Sigmoid colon (tissue), 7 donors: Measurements from ENCODE around the gene AQP1. TPM values are rescaled to one million over a fixed set of nuclear protein-coding genes. Genes with fewer than 3 reads are reported as not detected.
A peak's percentile ranks its signal among the peaks of the same experiment; 100 is the strongest.

ENCODE experiments used
- DNase-seq: peaks from one replicate; pipeline ENCODE4 v3.0.0-alpha.2; 2019
- H3K27ac ChIP-seq, 4 donors: fragments of 200-600 bp; sonication (generic); one replicate each; pipeline ENCODE4 v1.5.1; 2016 to 2019; ENCODE audit warnings: mild to moderate bottlenecking in 1 of 4
- H3K27me3 ChIP-seq, 3 donors: fragments of 200-600 bp; sonication (generic); one replicate each; pipeline ENCODE4 v1.5.1; 2019; ENCODE audit warnings: mild to moderate bottlenecking in 1 of 3
- H3K36me3 ChIP-seq, 4 donors: fragments of 200-600 bp; sonication (generic); one replicate each; pipeline ENCODE4 v1.5.1; 2016 to 2019
- H3K4me1 ChIP-seq, 4 donors: fragments of 200-600 bp; sonication (generic); one replicate each; pipeline ENCODE4 v1.5.1; 2017 to 2019
- H3K4me3 ChIP-seq, 4 donors: fragments of 200-600 bp; sonication (generic); one replicate each; pipeline ENCODE4 v1.5.1; 2017 to 2019; ENCODE audit warnings: mild to moderate bottlenecking in 2 of 4, moderate library complexity in 1 of 4
- H3K9me3 ChIP-seq, 4 donors: fragments of 200-600 bp in 3 of 4; sonication (generic) in 3 of 4; one replicate each; pipeline versions ENCODE4 v1.5.1 to v1.6.1; 2013 to 2019
- CTCF ChIP-seq, 4 experiments: fragments of 450-650 bp in 3 of 4; fragments of 200-600 bp in 1 of 4; IDR thresholded peaks; one replicate each; pipeline ENCODE4 v1.5.1; 2016 to 2019; ENCODE audit warnings: antibody characterized with exemption in 4 of 4, mild to moderate bottlenecking in 3 of 4, moderate library complexity in 2 of 4
- EP300 ChIP-seq, 4 donors: sonication (generic); formaldehyde crosslinking; IDR thresholded peaks; one replicate each; pipeline ENCODE4 v1.6.1; 2017; ENCODE audit warnings: antibody characterized with exemption in 4 of 4
- POLR2A ChIP-seq, 2 donors: fragments of 450-650 bp; IDR thresholded peaks; one replicate each; pipeline ENCODE4 v1.6.1; 2016; ENCODE audit warnings: antibody characterized with exemption in 2 of 2, mild to moderate bottlenecking in 2 of 2, moderate library complexity in 2 of 2
- POLR2AphosphoS5 ChIP-seq, 4 donors: sonication (generic); formaldehyde crosslinking; IDR thresholded peaks; one replicate each; pipeline ENCODE4 v1.6.1; 2017; ENCODE audit warnings: antibody characterized with exemption in 4 of 4
- WGBS, 2 donors: extraction: QIAGEN DNeasy Blood & Tissue Kit; methylation state at CpG; one replicate each; pipeline ENCODE4 v1.1.7; 2013; 5-methylcytosine and 5-hydroxymethylcytosine counted together
- intact Hi-C: fragments of 100-400 bp; cut with DNase I; formaldehyde crosslinking; loops from one replicate; pipeline ENCODE4 v1.15.1; 2023
- polyA plus RNA-seq, 3 donors: library from polyadenylated mRNA; stranded (reverse); fragments of 200-250 nt; gene quantifications; one replicate each; pipeline ENCODE4 v1.2.3, GENCODE V29; 2013
- total RNA-seq, 4 donors: library from RNA; depleted of rRNA; stranded (reverse); fragments of >200 nt; gene quantifications; one replicate each; pipeline ENCODE4 v1.1.0, GENCODE V29; 2016
- donor health status: healthy with polysubstance abuse.
- donor health status: Bipolar disorder and iron deficiency.
- donor health status: healthy.

AQP1 gene
- total and polyA plus RNA-seq, 7 donors = 3.7 to 191 (median 66.0) TPM

DNA sequence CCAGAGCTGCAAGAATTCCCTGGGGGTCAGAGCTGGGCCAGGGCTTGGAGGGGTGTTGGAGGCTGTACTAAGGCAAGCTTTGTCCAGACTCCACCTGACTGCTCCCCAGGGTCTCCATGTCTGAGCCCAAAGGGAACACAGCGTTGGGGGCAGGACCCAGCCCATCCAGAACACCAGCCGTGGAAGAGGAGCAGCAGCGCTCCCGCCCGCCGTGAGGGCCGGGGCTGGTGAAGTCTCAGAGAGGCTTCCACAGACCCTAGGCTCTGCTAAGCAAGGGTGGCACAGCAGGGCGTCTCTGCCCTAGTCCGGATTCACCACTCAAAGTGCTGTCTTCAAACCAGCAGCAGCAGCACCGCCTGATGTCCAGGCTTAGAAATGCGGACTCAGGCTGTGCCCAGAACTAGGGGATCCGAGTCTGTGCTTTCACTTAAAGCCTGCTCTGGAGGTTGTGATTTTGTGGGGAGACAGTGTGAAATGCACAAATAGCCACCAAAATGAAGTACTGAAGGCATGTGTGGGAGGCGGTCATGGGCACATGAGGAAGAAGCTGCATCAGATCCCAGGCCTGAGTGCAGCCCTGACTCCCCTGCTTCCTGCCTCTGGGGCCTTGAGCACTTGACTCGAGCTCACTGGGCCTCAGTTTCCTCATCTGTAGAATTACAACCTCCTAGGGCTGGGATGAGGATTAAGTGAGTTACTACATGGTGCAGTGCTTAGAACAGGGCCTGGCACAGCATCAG, 16.6 kb upstream of the AQP1 start:
- intact Hi-C loops = no loop called here
- H3K4me1 ChIP-seq = peaks cover 0 to 7% (median 2%) of the 10 kb centered on the region in 4 donors
- H3K4me3 ChIP-seq = no peak overlapping the region
- no peaks in the 10 kb centered on the region for H3K36me3 ChIP-seq
- H3K9me3 ChIP-seq = no peaks in the 10 kb centered on the region
- no peak for DNase-seq
- H3K27ac ChIP-seq = peak overlapping the region in 1 of 4 donors; percentile 29
- 89 to 91% methylated on average over 14 of the region's 14 CpGs for WGBS, 2 donors
- H3K27me3 ChIP-seq = no peaks in the 10 kb centered on the region
- TF ChIP-seq POLR2A (IDR thresholded peaks at IDR 0.05) (no peak), CTCF (IDR thresholded peaks at IDR 0.05) (no peak), POLR2AphosphoS5 (IDR thresholded peaks at IDR 0.05) (no peak), EP300 (IDR thresholded peaks at IDR 0.05) (no peak)

DNA sequence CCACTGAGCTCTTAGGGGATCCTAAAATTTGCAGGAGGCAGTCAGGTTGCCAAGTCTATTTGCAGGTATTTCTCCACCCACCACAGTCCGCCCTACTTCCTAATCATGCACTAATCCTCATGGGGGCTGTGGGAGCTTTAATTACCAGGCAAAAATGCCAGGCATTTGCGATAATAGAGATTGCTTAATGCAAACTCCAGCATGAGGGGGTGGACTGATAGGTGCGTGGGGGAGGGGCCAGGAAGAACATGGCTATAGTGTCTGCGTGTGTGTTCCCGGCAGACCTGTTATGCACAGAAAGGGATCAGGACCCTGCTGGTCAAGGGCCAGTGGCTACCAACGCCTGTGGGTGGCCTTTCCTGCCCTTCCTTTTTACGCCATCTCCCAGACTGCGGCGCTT, 15.6 kb upstream of the AQP1 start:
- Histone ChIP-seq H3K27me3 (no peaks in the 10 kb centered on the region), H3K36me3 (no peaks in the 10 kb centered on the region), H3K27ac (no peak overlapping the region), H3K4me3 (no peak overlapping the region), H3K9me3 (no peaks in the 10 kb centered on the region), H3K4me1 (peaks cover 0 to 7% (median 2%) of the 10 kb centered on the region in 4 donors)
- intact Hi-C loops = no loop called here
- WGBS, 2 donors = 94 to 96% methylated on average over 9 of the region's 9 CpGs
- no peak for DNase-seq
- no peak for TF ChIP-seq EP300 (IDR thresholded peaks at IDR 0.05)
- no peak for TF ChIP-seq POLR2A (IDR thresholded peaks at IDR 0.05)
- TF ChIP-seq POLR2AphosphoS5 (IDR thresholded peaks at IDR 0.05) = no peak
- TF ChIP-seq CTCF (IDR thresholded peaks at IDR 0.05) = no peak

DNA sequence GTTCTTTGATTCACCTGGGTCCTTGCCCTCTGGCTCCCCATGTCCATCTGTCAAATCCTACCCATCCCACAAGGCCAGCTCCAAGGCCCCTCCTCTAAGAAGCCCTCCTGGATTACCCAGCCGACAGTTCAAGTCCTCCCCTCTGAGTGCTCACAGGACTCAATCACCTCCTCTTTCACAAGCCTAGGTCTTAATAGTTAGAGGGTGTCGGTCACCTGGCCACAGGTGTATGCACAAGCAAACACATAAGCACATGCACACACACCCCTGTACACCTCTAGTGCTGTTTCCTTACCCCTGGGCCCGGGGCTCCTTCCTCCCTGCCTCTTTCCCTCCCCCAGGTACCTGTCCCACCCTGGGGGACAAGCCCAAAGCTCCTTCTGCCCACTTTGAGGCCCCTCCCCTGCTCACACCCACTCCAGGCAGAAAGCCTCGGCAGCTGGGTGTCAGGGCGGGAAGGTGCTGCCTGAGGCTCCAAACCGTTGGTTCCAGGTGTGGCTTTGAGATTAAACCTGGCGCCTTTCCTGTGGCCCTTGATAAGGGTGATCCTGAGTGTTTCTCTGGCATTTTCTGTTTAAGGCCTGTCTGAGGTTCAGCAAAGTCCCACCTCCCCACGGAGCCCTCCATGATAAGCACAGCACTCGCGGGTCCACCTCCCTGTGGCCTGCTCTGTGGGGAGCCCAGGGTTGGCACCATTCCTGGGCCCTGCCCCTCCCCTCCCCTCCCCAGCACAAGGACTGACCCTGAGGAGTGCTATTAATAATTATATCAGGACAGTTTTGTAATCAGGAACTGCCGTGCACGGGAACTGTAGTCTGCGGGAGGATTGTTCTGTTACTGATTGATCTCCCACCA, 14.6 kb upstream of the AQP1 start:
- H3K4me1 ChIP-seq = peaks cover 0 to 7% (median 2%) of the 10 kb centered on the region in 4 donors
- no peaks in the 10 kb centered on the region for H3K9me3 ChIP-seq
- peak overlapping the region in 1 of 4 donors; percentile 28 for H3K27ac ChIP-seq
- H3K27me3 ChIP-seq = no peaks in the 10 kb centered on the region
- TF ChIP-seq EP300 (IDR thresholded peaks at IDR 0.05) (no peak), POLR2A (IDR thresholded peaks at IDR 0.05) (no peak), POLR2AphosphoS5 (IDR thresholded peaks at IDR 0.05) (no peak), CTCF (IDR thresholded peaks at IDR 0.05) (no peak)
- no peak for DNase-seq
- H3K4me3 ChIP-seq = no peak overlapping the region
- H3K36me3 ChIP-seq = no peaks in the 10 kb centered on the region
- WGBS, 2 donors = 16 to 57% methylated on average over 13 of the region's 13 CpGs
- intact Hi-C loops = no loop called here

DNA sequence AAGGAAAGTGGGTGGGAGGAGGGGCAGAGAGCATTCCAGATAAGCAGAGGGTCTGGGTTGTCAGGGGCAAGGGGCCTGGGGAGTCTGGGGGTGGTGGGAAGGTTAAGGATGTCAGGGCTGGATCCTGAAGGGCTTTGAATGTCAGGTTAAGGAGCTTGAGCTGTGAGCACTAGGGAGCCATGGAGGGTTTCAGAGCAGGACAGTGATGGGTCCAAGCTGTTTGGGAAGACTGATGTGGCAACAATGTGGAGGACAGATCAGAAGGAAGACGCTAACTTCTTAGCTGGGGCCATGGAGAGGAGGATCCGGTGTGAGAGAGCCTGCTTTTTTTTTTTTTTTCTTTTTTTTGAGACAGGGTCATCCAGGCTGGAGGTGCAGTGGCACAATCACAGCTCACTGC, 13.9 kb upstream of the AQP1 start:
- Histone ChIP-seq H3K4me1 (peaks cover 0 to 7% (median 2%) of the 10 kb centered on the region in 4 donors), H3K9me3 (no peaks in the 10 kb centered on the region), H3K36me3 (no peaks in the 10 kb centered on the region), H3K4me3 (no peak overlapping the region), H3K27ac (peak overlapping the region in 1 of 4 donors; percentile 28), H3K27me3 (no peaks in the 10 kb centered on the region)
- TF ChIP-seq EP300 (IDR thresholded peaks at IDR 0.05) (no peak), POLR2AphosphoS5 (IDR thresholded peaks at IDR 0.05) (no peak), CTCF (IDR thresholded peaks at IDR 0.05) (no peak), POLR2A (IDR thresholded peaks at IDR 0.05) (no peak)
- WGBS, 2 donors = 60 to 84% methylated on average over 2 of the region's 2 CpGs
- intact Hi-C loops = no loop called here
- DNase-seq = no peak
